Measurements from ENCODE around the gene ATP5ME.
"Not testable (repeated sequence)": the region's sequence is repeated elsewhere in the genome, so short reads cannot be mapped to it uniquely, and the experiment has no call there.

GRCh38 chr4:635066-635835 lies 38.8 kb downstream of the ATP5ME start:
- TF ChIP-seq, protein P1, sequence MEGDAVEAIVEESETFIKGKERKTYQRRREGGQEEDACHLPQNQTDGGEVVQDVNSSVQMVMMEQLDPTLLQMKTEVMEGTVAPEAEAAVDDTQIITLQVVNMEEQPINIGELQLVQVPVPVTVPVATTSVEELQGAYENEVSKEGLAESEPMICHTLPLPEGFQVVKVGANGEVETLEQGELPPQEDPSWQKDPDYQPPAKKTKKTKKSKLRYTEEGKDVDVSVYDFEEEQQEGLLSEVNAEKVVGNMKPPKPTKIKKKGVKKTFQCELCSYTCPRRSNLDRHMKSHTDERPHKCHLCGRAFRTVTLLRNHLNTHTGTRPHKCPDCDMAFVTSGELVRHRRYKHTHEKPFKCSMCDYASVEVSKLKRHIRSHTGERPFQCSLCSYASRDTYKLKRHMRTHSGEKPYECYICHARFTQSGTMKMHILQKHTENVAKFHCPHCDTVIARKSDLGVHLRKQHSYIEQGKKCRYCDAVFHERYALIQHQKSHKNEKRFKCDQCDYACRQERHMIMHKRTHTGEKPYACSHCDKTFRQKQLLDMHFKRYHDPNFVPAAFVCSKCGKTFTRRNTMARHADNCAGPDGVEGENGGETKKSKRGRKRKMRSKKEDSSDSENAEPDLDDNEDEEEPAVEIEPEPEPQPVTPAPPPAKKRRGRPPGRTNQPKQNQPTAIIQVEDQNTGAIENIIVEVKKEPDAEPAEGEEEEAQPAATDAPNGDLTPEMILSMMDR (IDR thresholded peaks at IDR 0.05) = not testable (repeated sequence)
- not testable (repeated sequence) for TF ChIP-seq JUND (IDR thresholded peaks at IDR 0.05)

Measured in SK-N-SH (cell line).